Measurements from ENCODE around the gene ZNF358. TPM values are rescaled to one million over a fixed set of nuclear protein-coding genes. Genes with fewer than 3 reads are reported as not detected.

Gene ZNF358
- polyA plus RNA-seq, 1 donor, result 34.6 TPM

DNA sequence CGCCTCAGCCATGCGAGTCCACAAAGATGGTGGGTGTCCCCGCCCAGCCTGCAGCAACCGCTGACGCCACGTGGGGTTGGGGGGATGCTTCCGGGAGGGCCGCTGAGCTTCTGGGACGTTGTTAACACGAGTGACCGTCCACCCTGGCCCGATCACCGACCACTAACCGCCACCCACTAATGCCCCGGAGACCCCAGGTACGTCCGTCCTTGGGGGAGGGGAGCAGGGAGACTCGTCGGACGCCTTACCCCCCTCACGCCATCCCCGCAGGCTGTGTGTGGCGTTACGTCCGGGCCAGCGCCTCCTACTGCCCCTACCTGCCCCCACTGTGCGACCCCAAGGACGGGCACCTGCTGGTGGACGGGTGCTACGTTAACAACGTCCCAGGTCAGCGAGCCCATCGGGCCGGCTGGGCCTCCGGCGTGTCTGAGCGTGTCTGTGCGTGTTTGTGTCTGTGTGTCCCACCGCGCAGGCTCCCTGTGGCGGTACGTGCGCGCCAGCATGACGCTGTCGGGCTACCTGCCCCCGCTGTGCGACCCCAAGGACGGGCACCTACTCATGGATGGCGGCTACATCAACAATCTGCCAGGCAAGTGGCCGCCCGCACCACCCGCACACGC, 40.9 kb downstream of the ZNF358 start:
- DNase-seq, result no peak

DNA sequence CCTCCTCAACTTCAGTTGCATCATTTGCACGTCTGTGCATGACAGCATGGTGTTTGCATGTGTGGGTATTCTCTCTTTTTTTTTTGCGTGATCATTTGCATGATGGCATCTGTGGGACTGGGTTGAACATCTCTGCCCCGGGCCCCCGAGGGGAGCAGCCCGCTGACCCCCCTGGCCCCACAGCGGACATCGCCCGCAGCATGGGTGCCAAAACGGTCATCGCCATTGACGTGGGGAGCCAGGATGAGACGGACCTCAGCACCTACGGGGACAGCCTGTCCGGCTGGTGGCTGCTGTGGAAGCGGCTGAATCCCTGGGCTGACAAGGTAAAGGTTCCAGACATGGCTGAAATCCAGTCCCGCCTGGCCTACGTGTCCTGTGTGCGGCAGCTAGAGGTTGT, 42.8 kb downstream of the ZNF358 start:
- DNase-seq, result no peak

GRCh38 chr19:7559102-7559501, 43.2 kb downstream of the ZNF358 start:
- no peak for DNase-seq

GRCh38 chr19:7560255-7560654, 44.4 kb downstream of the ZNF358 start:
- no peak for DNase-seq

- no peak for DNase-seq
These were observed 45.4 kb downstream of the ZNF358 start for GRCh38 chr19:7561325-7561724.

DNA sequence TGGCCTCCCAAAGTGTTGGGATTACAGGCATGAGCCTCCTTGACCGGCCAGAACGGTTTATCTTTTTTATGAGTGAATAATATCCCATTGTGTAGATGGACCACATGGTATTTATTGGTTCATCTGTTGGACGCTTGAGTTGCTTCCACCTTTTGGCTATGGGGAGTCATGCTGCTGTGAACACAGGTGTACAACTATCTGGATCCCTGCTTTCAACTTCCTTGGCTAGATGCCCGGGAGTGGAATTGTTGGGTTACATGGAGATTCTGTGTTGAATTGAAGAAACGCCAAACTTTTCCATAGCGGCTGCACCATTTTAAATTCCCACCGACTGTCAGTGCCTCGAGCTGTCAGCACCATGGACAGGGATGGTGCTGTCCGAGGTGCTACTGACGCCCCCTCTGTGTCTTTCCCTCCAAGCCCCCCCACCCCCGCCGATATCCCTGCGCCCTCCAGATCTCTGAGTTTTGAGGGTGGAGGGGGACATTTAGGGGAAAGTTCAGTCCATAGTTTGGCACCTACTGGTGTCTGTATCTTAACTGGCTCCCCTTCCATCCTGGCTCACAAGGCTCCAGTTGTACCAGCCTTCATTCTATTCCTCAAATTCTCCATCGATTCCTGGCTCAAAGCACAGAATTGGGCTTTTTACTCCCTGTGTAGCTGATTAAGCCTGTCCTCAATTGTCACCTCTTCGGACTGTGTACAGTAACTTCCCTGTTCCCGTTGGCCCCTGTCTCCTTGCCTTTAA, 46.9 kb downstream of the ZNF358 start:
- DNase-seq, result no peak

- no peak for DNase-seq
These were observed 49.0 kb downstream of the ZNF358 start for GRCh38 chr19:7564866-7565265.

- DNase-seq, result no peak
These were observed 49.4 kb downstream of the ZNF358 start for GRCh38 chr19:7565332-7565731.

Other genes starting within 250 kb of the ZNF358 start
- gene INSR, start 221.7 kb upstream of the ZNF358 start, polyA plus RNA-seq (ENCODE audit: insufficient read length), result 32.1 TPM
- gene ARHGEF18, start 167.2 kb upstream of the ZNF358 start, polyA plus RNA-seq (ENCODE audit: insufficient read length), result 26.6 TPM
- 4.3 TPM for gene PEX11G, start 27.1 kb upstream of the ZNF358 start, polyA plus RNA-seq (ENCODE audit: insufficient read length)
- gene MCOLN1, start 6.5 kb downstream of the ZNF358 start, polyA plus RNA-seq (ENCODE audit: insufficient read length), result 17.0 TPM
- 35.1 TPM for gene PNPLA6, start 19.6 kb downstream of the ZNF358 start, polyA plus RNA-seq (ENCODE audit: insufficient read length)
- 18.9 TPM for gene CAMSAP3, start 79.8 kb downstream of the ZNF358 start, polyA plus RNA-seq (ENCODE audit: insufficient read length)
- gene XAB2, start 113.4 kb downstream of the ZNF358 start, polyA plus RNA-seq (ENCODE audit: insufficient read length), result 29.4 TPM
- gene PET100, start 113.7 kb downstream of the ZNF358 start, polyA plus RNA-seq (ENCODE audit: insufficient read length), result 114 TPM
- 0.80 TPM for gene PCP2, start 117.6 kb downstream of the ZNF358 start, polyA plus RNA-seq (ENCODE audit: insufficient read length)
- 74.5 TPM for gene STXBP2, start 121.0 kb downstream of the ZNF358 start, polyA plus RNA-seq (ENCODE audit: insufficient read length)
- 0.40 TPM for gene RETN, start 152.9 kb downstream of the ZNF358 start, polyA plus RNA-seq (ENCODE audit: insufficient read length)
- gene MCEMP1, start 161.0 kb downstream of the ZNF358 start, polyA plus RNA-seq (ENCODE audit: insufficient read length), result not detected
- 34.1 TPM for gene TRAPPC5, start 164.7 kb downstream of the ZNF358 start, polyA plus RNA-seq (ENCODE audit: insufficient read length)
- not detected for gene FCER2, start 186.0 kb downstream of the ZNF358 start, polyA plus RNA-seq (ENCODE audit: insufficient read length)
- gene CLEC4G, start 216.0 kb downstream of the ZNF358 start, polyA plus RNA-seq (ENCODE audit: insufficient read length), result not detected
- gene CD209, start 231.4 kb downstream of the ZNF358 start, polyA plus RNA-seq (ENCODE audit: insufficient read length), result 1.4 TPM
- gene CLEC4M, start 247.1 kb downstream of the ZNF358 start, polyA plus RNA-seq (ENCODE audit: insufficient read length), result 1.8 TPM

All from left kidney (tissue), 2 donors.